ENCODE data around the gene DVL1.

DVL1 gene

GRCh38 chr1:1335792-1336248, 13.4 kb downstream of the DVL1 start:
- no peak for TF ChIP-seq CTCF (IDR thresholded peaks at IDR 0.05; ENCODE audit: insufficient read depth, low read depth, low read length, missing control alignments)
- no peak for DNase-seq (ENCODE audit: low read depth)
- no peak overlapping the region for H3K4me3 ChIP-seq (ENCODE audit: low read depth, low read length)

- DNase-seq (ENCODE audit: low read depth) = no peak
- no peak for TF ChIP-seq CTCF (IDR thresholded peaks at IDR 0.05; ENCODE audit: insufficient read depth, low read depth, low read length, missing control alignments)
- H3K4me3 ChIP-seq (ENCODE audit: low read depth, low read length) = no peak overlapping the region
These were observed 13.9 kb downstream of the DVL1 start for GRCh38 chr1:1335283-1335682.

- no peak for DNase-seq (ENCODE audit: low read depth)
- TF ChIP-seq CTCF (IDR thresholded peaks at IDR 0.05; ENCODE audit: insufficient read depth, low read depth, low read length, missing control alignments) = no peak
- no peak overlapping the region for H3K4me3 ChIP-seq (ENCODE audit: low read depth, low read length)
These were observed 14.4 kb downstream of the DVL1 start for GRCh38 chr1:1334835-1335234.

- DNase-seq (ENCODE audit: low read depth) = no peak
- TF ChIP-seq CTCF (IDR thresholded peaks at IDR 0.05; ENCODE audit: insufficient read depth, low read depth, low read length, missing control alignments) = no peak
- H3K4me3 ChIP-seq (ENCODE audit: low read depth, low read length) = no peak overlapping the region
These were observed 15.5 kb downstream of the DVL1 start for GRCh38 chr1:1333551-1334241.

GRCh38 chr1:1332774-1333480, 16.3 kb downstream of the DVL1 start:
- no peak overlapping the region for H3K4me3 ChIP-seq (ENCODE audit: low read depth, low read length)
- no peak for DNase-seq (ENCODE audit: low read depth)
- TF ChIP-seq CTCF (IDR thresholded peaks at IDR 0.05; ENCODE audit: insufficient read depth, low read depth, low read length, missing control alignments) = no peak

- H3K4me3 ChIP-seq (ENCODE audit: low read depth, low read length) = no peak overlapping the region
- TF ChIP-seq CTCF (IDR thresholded peaks at IDR 0.05; ENCODE audit: insufficient read depth, low read depth, low read length, missing control alignments) = no peak
- no peak for DNase-seq (ENCODE audit: low read depth)
These were observed 17.0 kb downstream of the DVL1 start for GRCh38 chr1:1332031-1332755.
